Thoracic aorta (tissue), 2 donors: ENCODE measurements around the gene SH3BP4. TPM values are rescaled to one million over a fixed set of nuclear protein-coding genes. Genes with fewer than 3 reads are reported as not detected.

Experiments used
- ATAC-seq: fragments of 150-250 bp; one replicate; pipeline ENCODE4 v1.8.0; 2017; ENCODE audit warnings: low read depth; ENCODE audit not compliant: insufficient number of reproducible peaks, low FRiP score
- DNase-seq: peaks from one replicate; pipeline ENCODE4 v3.0.0-alpha.2; 2020; ENCODE audit warnings: low spot score
- H3K27ac ChIP-seq, 2 donors: fragments of 200-600 bp; sonication (generic); 1 replicate in 1 of 2; 2 replicates in 1 of 2; pipeline ENCODE4 v1.5.1; 2016; ENCODE audit warnings: mild to moderate bottlenecking in 2 of 2, moderate library complexity in 2 of 2
- H3K27me3 ChIP-seq: fragments of 200-600 bp; sonication (generic); replicated peaks from 2 replicates; pipeline ENCODE4 v1.6.0; 2016; ENCODE audit warnings: mild to moderate bottlenecking; ENCODE audit not compliant: insufficient read depth
- H3K36me3 ChIP-seq: fragments of 200-600 bp; sonication (generic); one replicate; pipeline ENCODE4 v1.5.1; 2016
- H3K4me1 ChIP-seq, 2 donors: fragments of 200-600 bp; sonication (generic); 1 replicate in 1 of 2; 2 replicates in 1 of 2; pipeline versions ENCODE4 v1.5.1 to v1.6.0; 2016; ENCODE audit warnings: low read depth in 2 of 2, mild to moderate bottlenecking in 1 of 2; ENCODE audit not compliant: control insufficient read depth in 1 of 2
- H3K4me3 ChIP-seq: fragments of 200-600 bp; sonication (generic); 2 replicates; pipeline ENCODE4 v1.5.1; 2016; ENCODE audit warnings: mild to moderate bottlenecking
- H3K9me3 ChIP-seq: fragments of 200-600 bp; sonication (generic); 2 replicates; pipeline ENCODE4 v1.5.1; 2016
- total RNA-seq, 2 donors: library from RNA; depleted of rRNA; stranded (reverse); fragments of >200 nt; gene quantifications; one replicate each; pipeline versions ENCODE4 v1.1.0 to v1.2.3, GENCODE V29; 2016
- TF ChIP-seq, protein P1 (sequence below): fragments of 200-600 bp; sonication (generic); IDR thresholded peaks from one replicate; pipeline ENCODE4 v1.5.1; 2019; ENCODE audit warnings: antibody characterized with exemption

SH3BP4 gene
- total RNA-seq, 2 donors from 2014 or later: 24.0 to 32.4 TPM

DNA sequence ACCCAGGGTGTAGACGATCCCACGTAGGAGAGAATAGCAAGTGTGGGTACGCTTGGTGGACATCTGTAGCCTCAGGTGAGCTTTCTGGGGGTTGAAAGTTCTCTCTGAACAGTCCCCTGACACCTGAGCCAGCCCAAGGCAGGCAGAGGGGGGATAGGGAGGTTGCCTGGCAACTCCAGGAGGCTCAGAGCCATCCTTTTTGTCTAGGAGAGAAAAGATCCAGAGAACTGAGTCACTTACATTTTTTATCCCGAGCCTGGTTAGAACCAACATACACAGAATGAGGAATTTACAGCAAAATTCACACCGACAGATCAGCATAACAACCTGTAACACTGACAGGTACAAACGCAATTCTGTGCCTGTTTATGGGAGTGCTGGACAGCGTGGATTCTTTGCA lies 113.2 kb downstream of the SH3BP4 start:
- H3K4me1 ChIP-seq: peaks cover 5 to 28% of the 10 kb centered on the region in 2 donors
- H3K9me3 ChIP-seq: no peaks in the 10 kb centered on the region
- TF ChIP-seq, protein P1, sequence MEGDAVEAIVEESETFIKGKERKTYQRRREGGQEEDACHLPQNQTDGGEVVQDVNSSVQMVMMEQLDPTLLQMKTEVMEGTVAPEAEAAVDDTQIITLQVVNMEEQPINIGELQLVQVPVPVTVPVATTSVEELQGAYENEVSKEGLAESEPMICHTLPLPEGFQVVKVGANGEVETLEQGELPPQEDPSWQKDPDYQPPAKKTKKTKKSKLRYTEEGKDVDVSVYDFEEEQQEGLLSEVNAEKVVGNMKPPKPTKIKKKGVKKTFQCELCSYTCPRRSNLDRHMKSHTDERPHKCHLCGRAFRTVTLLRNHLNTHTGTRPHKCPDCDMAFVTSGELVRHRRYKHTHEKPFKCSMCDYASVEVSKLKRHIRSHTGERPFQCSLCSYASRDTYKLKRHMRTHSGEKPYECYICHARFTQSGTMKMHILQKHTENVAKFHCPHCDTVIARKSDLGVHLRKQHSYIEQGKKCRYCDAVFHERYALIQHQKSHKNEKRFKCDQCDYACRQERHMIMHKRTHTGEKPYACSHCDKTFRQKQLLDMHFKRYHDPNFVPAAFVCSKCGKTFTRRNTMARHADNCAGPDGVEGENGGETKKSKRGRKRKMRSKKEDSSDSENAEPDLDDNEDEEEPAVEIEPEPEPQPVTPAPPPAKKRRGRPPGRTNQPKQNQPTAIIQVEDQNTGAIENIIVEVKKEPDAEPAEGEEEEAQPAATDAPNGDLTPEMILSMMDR: no peak
- H3K4me3 ChIP-seq: no peak overlapping the region
- no peak overlapping the region for H3K27ac ChIP-seq
- DNase-seq: no peak
- no peaks in the 10 kb centered on the region for H3K36me3 ChIP-seq
- H3K27me3 ChIP-seq: no peaks in the 10 kb centered on the region
- no peak for ATAC-seq

DNA sequence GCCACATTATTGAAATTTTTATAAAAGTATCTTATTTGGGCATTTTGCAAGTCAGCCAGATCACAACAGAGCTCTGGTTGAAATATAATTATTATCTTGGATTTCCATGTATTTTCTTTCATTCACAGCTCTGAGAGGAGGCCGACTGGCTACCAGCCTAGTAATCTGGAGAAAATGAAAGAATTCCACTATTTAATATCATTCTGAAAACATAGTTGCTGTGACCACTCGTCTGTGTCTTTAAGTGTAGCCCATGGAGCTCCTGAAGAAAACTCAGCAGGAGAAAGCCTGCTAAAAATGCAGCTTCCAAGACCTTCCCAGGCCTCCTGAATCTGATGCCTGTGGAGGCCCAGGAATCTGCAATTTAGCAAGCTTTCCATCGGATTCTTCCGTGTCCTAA lies 114.7 kb downstream of the SH3BP4 start:
- no peak overlapping the region for H3K4me3 ChIP-seq
- H3K27me3 ChIP-seq: no peaks in the 10 kb centered on the region
- H3K4me1 ChIP-seq: peaks cover 5 to 35% of the 10 kb centered on the region in 2 donors
- TF ChIP-seq, protein P1: no peak
- H3K36me3 ChIP-seq: no peaks in the 10 kb centered on the region
- no peak for DNase-seq
- H3K27ac ChIP-seq: no peak overlapping the region
- no peaks in the 10 kb centered on the region for H3K9me3 ChIP-seq
- no peak for ATAC-seq

DNA sequence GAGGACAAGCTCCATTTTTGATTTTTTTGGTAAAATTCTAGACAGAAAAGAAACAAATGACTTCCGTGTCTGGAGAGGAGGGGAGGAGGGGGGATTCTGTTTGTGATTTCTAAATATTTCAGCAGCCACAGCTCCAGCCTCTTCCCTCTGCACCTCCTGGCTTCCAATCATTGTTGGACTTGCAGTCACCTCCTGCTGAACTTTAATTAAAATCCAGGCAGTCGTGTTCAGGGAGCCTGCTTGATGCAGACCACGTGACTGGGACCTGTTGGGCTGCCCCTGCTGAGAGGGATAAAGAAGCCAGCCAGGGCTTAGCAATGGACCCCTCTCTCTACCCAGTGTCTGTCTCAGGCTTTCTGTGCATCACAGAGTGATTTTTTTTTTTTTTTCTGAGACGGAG lies 115.1 kb downstream of the SH3BP4 start:
- TF ChIP-seq, protein P1: no peak

DNA sequence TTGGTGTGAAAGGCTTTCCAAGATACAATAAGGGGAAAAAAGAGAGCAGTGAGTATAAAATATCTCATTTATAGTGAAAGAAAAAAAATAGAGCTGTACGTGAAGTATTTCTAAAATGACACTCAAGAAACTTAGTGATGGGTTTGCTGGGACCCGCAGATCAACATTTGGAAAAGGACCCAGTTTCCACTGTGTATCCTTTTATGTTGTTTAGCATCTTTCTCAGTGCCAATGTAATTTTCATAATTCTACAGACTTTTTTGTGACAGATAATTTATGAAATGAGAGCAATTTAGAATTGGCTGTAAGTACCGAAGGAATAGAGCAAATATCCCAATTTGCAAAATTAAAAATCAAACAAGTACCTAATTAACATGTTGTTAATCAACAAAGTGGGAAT lies 116.9 kb downstream of the SH3BP4 start:
- DNase-seq: no peak
- ATAC-seq: no peak
- Histone ChIP-seq H3K27me3 (no peaks in the 10 kb centered on the region), H3K4me1 (peaks cover 5 to 26% of the 10 kb centered on the region in 2 donors), H3K36me3 (no peaks in the 10 kb centered on the region), H3K27ac (no peak overlapping the region), H3K4me3 (no peak overlapping the region), H3K9me3 (no peaks in the 10 kb centered on the region)
- TF ChIP-seq, protein P1: no peak

More for the DNA sequence above, 115.1 kb downstream of the SH3BP4 start:
- Histone ChIP-seq H3K9me3 (no peaks in the 10 kb centered on the region), H3K27ac (no peak overlapping the region), H3K36me3 (no peaks in the 10 kb centered on the region), H3K4me3 (no peak overlapping the region), H3K4me1 (peaks cover 5 to 35% of the 10 kb centered on the region in 2 donors), H3K27me3 (no peaks in the 10 kb centered on the region)
- DNase-seq (no peak), ATAC-seq (no peak)

DNA sequence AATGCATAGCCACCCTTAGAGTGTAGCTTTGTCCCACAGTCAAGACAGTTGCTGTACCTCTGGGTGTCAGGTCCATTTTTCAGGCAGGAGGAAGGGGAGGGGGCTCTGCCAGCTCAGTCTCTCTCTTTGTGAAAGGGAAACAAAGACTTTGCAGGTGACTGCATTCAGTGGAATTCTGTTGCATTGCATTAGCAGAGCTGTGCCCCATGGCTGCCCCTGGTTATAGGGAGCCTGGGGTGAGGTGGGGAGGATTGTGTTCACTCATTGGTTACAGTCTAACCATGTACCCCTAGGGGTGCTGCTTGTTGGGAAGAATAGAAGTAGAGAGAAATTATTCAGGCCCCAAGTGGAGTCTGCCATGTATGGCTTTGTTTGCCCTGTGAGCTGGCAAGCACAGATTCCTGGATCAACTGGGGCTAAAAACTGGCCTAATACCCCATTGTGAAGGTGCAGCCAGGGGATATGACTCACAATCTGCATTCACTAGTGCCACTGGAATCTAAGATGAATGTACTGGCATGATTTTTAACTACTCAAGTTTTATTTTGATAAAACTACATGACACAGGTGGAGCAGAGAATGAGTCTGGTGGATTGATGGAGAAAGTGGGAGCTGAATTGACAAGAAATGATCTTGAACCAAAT lies 118.4 kb downstream of the SH3BP4 start:
- Histone ChIP-seq H3K36me3 (no peaks in the 10 kb centered on the region), H3K27me3 (no peaks in the 10 kb centered on the region), H3K4me3 (no peak overlapping the region), H3K9me3 (no peaks in the 10 kb centered on the region), H3K27ac (no peak overlapping the region), H3K4me1 (peaks cover 0 to 20% of the 10 kb centered on the region in 2 donors)
- no peak for DNase-seq
- ATAC-seq: no peak
- TF ChIP-seq, protein P1: no peak
